ENCODE measurements around the gene USP11. TPM values are rescaled to one million over a fixed set of nuclear protein-coding genes. Genes with fewer than 3 reads are reported as not detected.

The USP11 gene
- total and polyA plus RNA-seq, 2 of the 4 experiments (the other 2 are of a cell fraction), result 33.5 to 59.7 TPM

DNA sequence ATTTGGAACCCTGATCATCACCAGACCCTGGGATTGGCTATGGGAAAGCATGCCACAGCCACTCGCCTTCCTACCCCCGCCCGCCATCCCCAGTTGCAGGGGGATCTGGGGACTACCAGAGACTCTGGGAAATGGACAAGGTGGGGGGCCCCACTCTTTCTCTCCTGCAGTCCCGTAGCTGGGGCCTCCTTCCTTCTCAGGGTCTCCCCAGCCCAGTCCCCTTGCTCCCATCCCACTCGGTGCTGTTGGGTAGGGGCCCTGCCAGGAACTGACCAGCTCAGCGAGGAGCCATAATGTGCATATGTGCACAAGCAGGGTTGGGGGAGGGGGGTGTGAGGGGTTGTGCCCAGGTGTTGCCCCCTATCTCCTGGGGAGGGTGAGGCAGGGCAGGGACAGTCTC lies 3.4 kb upstream of the USP11 start:
- Histone ChIP-seq H4K20me1 (ENCODE audit: insufficient read depth, low read length) (0 out of 2 replicates have a peak, but pooled peaks cover 4% of the 10 kb centered on the region), H3K36me3 (ENCODE audit: control insufficient read depth, insufficient read depth, low read length) (peaks cover 39% of the 10 kb centered on the region), H2AK9ac (replicated peaks; ENCODE audit: low read depth, low read length, poor library complexity) (no peak overlapping the region), H4K8ac (ENCODE audit: low read depth in 2 of 2, low read length in 2 of 2) (no peak overlapping the region), H3K18ac (ENCODE audit: low read depth, low read length) (no peak overlapping the region), H2BK15ac (ENCODE audit: low read depth, low read length) (no peak overlapping the region), H4K91ac (ENCODE audit: insufficient read depth, low read depth, low read length) (no peak overlapping the region), H3K4me1 (ENCODE audit: control insufficient read depth, insufficient read depth, low read length) (0 out of 2 replicates have a peak, but pooled peaks cover 1% of the 10 kb centered on the region), H3K4me2 (ENCODE audit: low read depth, low read length) (no peak overlapping the region), H3K4me3 (ENCODE audit: insufficient read depth, low read depth, low read length) (no peak overlapping the region), H2AFZ (replicated peaks; ENCODE audit: low read length, poor library complexity) (no peak overlapping the region), H3K23ac (ENCODE audit: low read depth, low read length) (no peak overlapping the region), H3K14ac (replicated peaks; ENCODE audit: low read depth, low read length) (no peak overlapping the region), H2BK20ac (ENCODE audit: low read depth, low read length) (no peak overlapping the region), H3K79me1 (ENCODE audit: low read depth in 1 of 2, low read length in 2 of 2) (peaks cover 5% of the 10 kb centered on the region in 2 experiments; a peak in 1 of 4 replicates), H3K9me3 (ENCODE audit: control insufficient read depth, insufficient read depth, low read length) (no peaks in the 10 kb centered on the region), H4K5ac (ENCODE audit: low read depth, low read length) (no peak overlapping the region), H2BK5ac (ENCODE audit: low read depth, low read length, poor library complexity, severe bottlenecking) (no peak overlapping the region), H2AK5ac (ENCODE audit: low read depth, low read length) (no peak overlapping the region), H3K4ac (ENCODE audit: low read depth, low read length) (no peak overlapping the region), H3K9me1 (ENCODE audit: insufficient read depth, low read length) (no peaks in the 10 kb centered on the region; the same call in 1 of the 2 replicates), H2BK120ac (ENCODE audit: low read depth, low read length) (no peak overlapping the region), H3K56ac (ENCODE audit: extremely low read depth, insufficient read depth, low read length) (no peak overlapping the region), H3K27me3 (ENCODE audit: control insufficient read depth, insufficient read depth, low read length) (peaks cover 10% of the 10 kb centered on the region; the same call in 1 of the 2 replicates), H3K27ac (ENCODE audit: insufficient read depth, low read length) (no peak overlapping the region), H3K9ac (ENCODE audit: low read depth, low read length) (no peak overlapping the region)
- DNase-seq (no peak), ATAC-seq (ENCODE audit: low read depth) (no peak)
- no TSS peak for BruUV-seq (replicated peaks)
- ChIA-PET CTCF (no interaction called here), POLR2A (ENCODE audit: unreplicated experiment) (no interaction called here)
- in situ Hi-C loops (cut with MboI; ENCODE audit: low sequenced_read_pairs) (no loop called here), dilution Hi-C loops (cut with HindIII; ENCODE audit: low sequenced_read_pairs, unreplicated experiment) (no loop called here), intact Hi-C loops (cut with micrococcal nuclease) (no loop called here)
- TF ChIP-seq MAFK (IDR thresholded peaks at IDR 0.05; ENCODE audit: low read depth, low read length) (no peak), FOS (IDR thresholded peaks at IDR 0.05; ENCODE audit: low read depth, low read length) (no peak), NFE2L2 (IDR thresholded peaks at IDR 0.05; ENCODE audit: low read depth, low read length) (no peak), CEBPB (IDR thresholded peaks at IDR 0.05; ENCODE audit: low read depth, low read length) (no peak), POLR2A (IDR thresholded peaks at IDR 0.05; ENCODE audit: low read depth, low read length) (no peak), BHLHE40 (IDR thresholded peaks at IDR 0.05; ENCODE audit: low read depth, low read length) (no peak), RCOR1 (IDR thresholded peaks at IDR 0.05; ENCODE audit: insufficient replicate concordance, low read length) (no peak), CHD1 (IDR thresholded peaks at IDR 0.05; ENCODE audit: low read depth, low read length) (no peak), MXI1 (IDR thresholded peaks at IDR 0.05; ENCODE audit: borderline replicate concordance, low read depth, low read length) (no peak), RFX5 (IDR thresholded peaks at IDR 0.05; ENCODE audit: low read depth, low read length) (no peak), ELK1 (IDR thresholded peaks at IDR 0.05; ENCODE audit: borderline replicate concordance, low read depth, low read length) (no peak)
- TF ChIP-seq, protein P1, sequence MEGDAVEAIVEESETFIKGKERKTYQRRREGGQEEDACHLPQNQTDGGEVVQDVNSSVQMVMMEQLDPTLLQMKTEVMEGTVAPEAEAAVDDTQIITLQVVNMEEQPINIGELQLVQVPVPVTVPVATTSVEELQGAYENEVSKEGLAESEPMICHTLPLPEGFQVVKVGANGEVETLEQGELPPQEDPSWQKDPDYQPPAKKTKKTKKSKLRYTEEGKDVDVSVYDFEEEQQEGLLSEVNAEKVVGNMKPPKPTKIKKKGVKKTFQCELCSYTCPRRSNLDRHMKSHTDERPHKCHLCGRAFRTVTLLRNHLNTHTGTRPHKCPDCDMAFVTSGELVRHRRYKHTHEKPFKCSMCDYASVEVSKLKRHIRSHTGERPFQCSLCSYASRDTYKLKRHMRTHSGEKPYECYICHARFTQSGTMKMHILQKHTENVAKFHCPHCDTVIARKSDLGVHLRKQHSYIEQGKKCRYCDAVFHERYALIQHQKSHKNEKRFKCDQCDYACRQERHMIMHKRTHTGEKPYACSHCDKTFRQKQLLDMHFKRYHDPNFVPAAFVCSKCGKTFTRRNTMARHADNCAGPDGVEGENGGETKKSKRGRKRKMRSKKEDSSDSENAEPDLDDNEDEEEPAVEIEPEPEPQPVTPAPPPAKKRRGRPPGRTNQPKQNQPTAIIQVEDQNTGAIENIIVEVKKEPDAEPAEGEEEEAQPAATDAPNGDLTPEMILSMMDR (conservative IDR thresholded peaks at IDR 0.05; ENCODE audit: low read depth, low read length), result no peak
- WGBS, 2 experiments (ENCODE audit: extremely low coverage in 2 of 2, insufficient read length in 1 of 2), result no CpG with 5 or more reads among the region's 6 CpGs

Data from IMR-90 (cell line).